Right lobe of liver (tissue), 6 donors: ENCODE results near the gene NRK. TPM values are rescaled to one million over a fixed set of nuclear protein-coding genes. Genes with fewer than 3 reads are reported as not detected.
"Not testable (repeated sequence)": the region's sequence is repeated elsewhere in the genome, so short reads cannot be mapped to it uniquely, and the experiment has no call there.

Source experiments
- ATAC-seq, 4 donors: fragments of 200-7000 bp; cut with Tn5 transposase; one replicate each; pipeline ENCODE4 v1.9.1; 2020; ENCODE audit warnings: mild to moderate bottlenecking in 4 of 4, moderate library complexity in 4 of 4
- DNase-seq, 3 donors: peaks; one replicate each; pipeline ENCODE4 v3.0.0-alpha.2; 2020
- H3K27ac ChIP-seq, 3 donors: fragments of 200-600 bp; one replicate each; pipeline ENCODE4 v1.8.0; 2022
- H3K27me3 ChIP-seq, 2 donors: fragments of 200-600 bp; one replicate each; pipeline ENCODE4 v1.8.0; 2022
- H3K36me3 ChIP-seq, 4 donors: fragments of 200-600 bp; sonication (generic) in 1 of 4; one replicate each; pipeline versions ENCODE4 v1.5.1 to v1.8.0; 2017 to 2022; ENCODE audit warnings: control low read depth in 1 of 4
- H3K4me1 ChIP-seq, 4 donors: fragments of 200-600 bp; sonication (generic) in 1 of 4; one replicate each; pipeline versions ENCODE4 v1.5.1 to v1.8.0; 2017 to 2022; ENCODE audit warnings: control low read depth in 1 of 4
- H3K4me3 ChIP-seq, 3 donors: fragments of 200-600 bp; one replicate each; pipeline ENCODE4 v1.8.0; 2022
- H3K9me3 ChIP-seq, 4 donors: fragments of 200-600 bp; sonication (generic) in 1 of 4; one replicate each; pipeline versions ENCODE4 v1.5.1 to v1.8.0; 2017 to 2022; ENCODE audit warnings: control low read depth in 1 of 4
- CTCF ChIP-seq, 4 donors: fragments of 200-600 bp in 3 of 4; fragments of 450-650 bp in 1 of 4; IDR thresholded peaks; one replicate each; pipeline versions ENCODE4 v1.5.1 to v1.8.0; 2016 to 2022; ENCODE audit warnings: antibody characterized with exemption in 4 of 4, mild to moderate bottlenecking in 2 of 4
- POLR2A ChIP-seq: fragments of 450-650 bp; IDR thresholded peaks from one replicate; pipeline ENCODE4 v1.6.1; 2017; ENCODE audit warnings: antibody characterized with exemption, mild to moderate bottlenecking
- WGBS: methylation state at CpG from one replicate; pipeline ENCODE4 v1.1.6; 2018; ENCODE audit warnings: low coverage, low lambda C conversion rate; ENCODE audit not compliant: insufficient coverage; ENCODE audit errors: missing lambda C conversion rate; 5-methylcytosine and 5-hydroxymethylcytosine counted together
- intact Hi-C, 2 donors: fragments of 100-400 bp; cut with DNase I; formaldehyde crosslinking; loops; one replicate each; pipeline versions ENCODE4 v1.11.2 to v1.14.1; 2022
- total RNA-seq, 6 experiments: library from RNA; depleted of rRNA in 2 of 6; stranded (reverse); fragments of >200 nt in 2 of 6; fragmentation: NEBNext Ultra II Directional in 3 of 6; extraction: Animal tissue kit (Norgen Biotek cat#: 25700) in 3 of 6; gene quantifications; one replicate each; pipeline versions ENCODE4 v1.1.0 to v1.2.4, GENCODE V29; 2016 to 2023
- donor health status: DM: no; HTN: yes; CAD: no.
- donor health status: DM: no; HTN: no; CAD: no.
- donor health status: DM: no; HTN: no; CAD: no.
- donor health status: DM: no; HTN: yes; CAD: no.
- donor health status: DM: no; HTN: yes; CAD: no.

The NRK gene
- total RNA-seq, 6 experiments from 2014 or later = 0.02 to 0.04 (median 0.02) TPM; not detected in 3

GRCh38 chrX:105975382-105975781 is 153.0 kb downstream of the NRK start:
- Histone ChIP-seq H3K36me3 (no peaks in the 10 kb centered on the region), H3K9me3 (no peaks in the 10 kb centered on the region), H3K4me3 (no peak overlapping the region), H3K4me1 (peaks cover 0 to 8% (median 0%) of the 10 kb centered on the region in 4 donors), H3K27ac (no peak overlapping the region), H3K27me3 (no peaks in the 10 kb centered on the region)
- DNase-seq = no peak
- peak; percentile 73 to 79 (median 76) for ATAC-seq
- intact Hi-C loops = no loop called here
- TF ChIP-seq POLR2A (no peak), CTCF (IDR thresholded peaks at IDR 0.05) (peak; percentile 29 to 54 (median 47))

- H3K4me3 ChIP-seq = no peak overlapping the region
- DNase-seq (peak in 1 of 3 donors; percentile 50), ATAC-seq (peak in 1 of 4 donors; percentile 21)
- H3K27ac ChIP-seq = no peak overlapping the region
- 79% methylated on average over 2 of the region's 15 CpGs for WGBS
- H3K36me3 ChIP-seq = no peaks in the 10 kb centered on the region
- TF ChIP-seq CTCF (IDR thresholded peaks at IDR 0.05) = no peak
- no peak for TF ChIP-seq POLR2A
- H3K9me3 ChIP-seq = no peaks in the 10 kb centered on the region
- no peaks in the 10 kb centered on the region for H3K27me3 ChIP-seq
- no peaks in the 10 kb centered on the region for H3K4me1 ChIP-seq
- intact Hi-C loops = no loop called here
These were observed 159.6 kb downstream of the NRK start for GRCh38 chrX:105981772-105982485.

- H3K4me1 ChIP-seq, H3K27ac ChIP-seq, H3K4me3 ChIP-seq, intact Hi-C loops, H3K27me3 ChIP-seq, DNase-seq, H3K9me3 ChIP-seq, H3K36me3 ChIP-seq: not testable (repeated sequence)
- 48% methylated on average over 5 of the region's 5 CpGs for WGBS
- ATAC-seq = peak in 1 of 4 donors; percentile 16
These were observed 166.1 kb downstream of the NRK start for GRCh38 chrX:105988487-105988886.

GRCh38 chrX:105999294-105999693 is 177.0 kb downstream of the NRK start:
- TF ChIP-seq CTCF (IDR thresholded peaks at IDR 0.05) = no peak
- TF ChIP-seq POLR2A = no peak

GRCh38 chrX:106000203-106000602 is 177.9 kb downstream of the NRK start:
- no peak overlapping the region for H3K4me3 ChIP-seq
- peak; percentile 51 to 96 (median 84) for ATAC-seq
- peak overlapping the region in 1 of 3 donors; percentile 43 for H3K27ac ChIP-seq
- no peaks in the 10 kb centered on the region for H3K27me3 ChIP-seq
- TF ChIP-seq CTCF (IDR thresholded peaks at IDR 0.05) (no peak), POLR2A (no peak)
- no peaks in the 10 kb centered on the region for H3K9me3 ChIP-seq
- intact Hi-C loops = no loop called here
- H3K36me3 ChIP-seq = no peaks in the 10 kb centered on the region
- DNase-seq = no peak
- peaks cover 0 to 4% (median 0%) of the 10 kb centered on the region in 4 donors for H3K4me1 ChIP-seq

More at GRCh38 chrX:105999294-105999693, 177.0 kb downstream of the NRK start:
- Histone ChIP-seq H3K27ac (no peak overlapping the region), H3K27me3 (no peaks in the 10 kb centered on the region), H3K4me3 (no peak overlapping the region), H3K4me1 (peaks cover 0 to 4% (median 0%) of the 10 kb centered on the region in 4 donors), H3K9me3 (no peaks in the 10 kb centered on the region), H3K36me3 (no peaks in the 10 kb centered on the region)
- ATAC-seq = peak in 1 of 4 donors; percentile 15
- DNase-seq = no peak
- intact Hi-C loops = no loop called here
- WGBS = 32% methylated on average over 1 of the region's 1 CpG

- H3K36me3 ChIP-seq, H3K4me3 ChIP-seq, H3K9me3 ChIP-seq, intact Hi-C loops, H3K4me1 ChIP-seq, H3K27me3 ChIP-seq: not testable (repeated sequence)
- ATAC-seq (peak in 3 of 4 donors; percentile 63 to 76 (median 72)), DNase-seq (peak in 1 of 3 donors; percentile 36)
- 53% methylated on average over 2 of the region's 5 CpGs for WGBS
- peak overlapping the region in 1 of 3 donors; percentile 43 for H3K27ac ChIP-seq
These were observed 178.3 kb downstream of the NRK start for GRCh38 chrX:106000609-106001008.
